ENCODE data around the gene UBC.
"Not testable (repeated sequence)": the region's sequence is repeated elsewhere in the genome, so short reads cannot be mapped to it uniquely, and the experiment has no call there.

UBC gene

GRCh38 chr12:124914392-124915238 is at the start of gene UBC:
Gene UBC, minus strand, starts transcription at chr12:124914650. Its CDS starts 879 bp downstream, at chr12:124913771.
- no peak for DNase-seq

- DNase-seq: no peak
Observed at GRCh38 chr12:124963211-124963610, 48.8 kb upstream of the UBC start.

GRCh38 chr12:124961055-124961454 is 46.6 kb upstream of the UBC start:
- no peak for DNase-seq

GRCh38 chr12:124956571-124956970 is 42.1 kb upstream of the UBC start:
- DNase-seq: no peak

- DNase-seq: no peak
Observed at GRCh38 chr12:124954771-124955170, 40.3 kb upstream of the UBC start.

- DNase-seq: no peak
Observed at GRCh38 chr12:124953689-124954405, 39.4 kb upstream of the UBC start.

GRCh38 chr12:124952801-124953200 is 38.4 kb upstream of the UBC start:
- no peak for DNase-seq

GRCh38 chr12:124952295-124952694 is 37.8 kb upstream of the UBC start:
- no peak for DNase-seq

- no peak for DNase-seq
Observed at GRCh38 chr12:124949779-124950728, 35.6 kb upstream of the UBC start.

- DNase-seq: no peak
Observed at GRCh38 chr12:124949066-124949465, 34.6 kb upstream of the UBC start.

GRCh38 chr12:124947561-124948398 is 33.3 kb upstream of the UBC start:
- no peak for DNase-seq

- no peak for DNase-seq
Observed at GRCh38 chr12:124947013-124947412, 32.6 kb upstream of the UBC start.

- DNase-seq: no peak
Observed at GRCh38 chr12:124946447-124946793, 32.0 kb upstream of the UBC start.

GRCh38 chr12:124941170-124941527 is 26.7 kb upstream of the UBC start:
- DNase-seq: no peak

- no peak for DNase-seq
Observed at GRCh38 chr12:124940393-124941169, 26.1 kb upstream of the UBC start.

- DNase-seq: no peak
Observed at GRCh38 chr12:124940143-124940392, 25.6 kb upstream of the UBC start.

- DNase-seq: no peak
Observed at GRCh38 chr12:124939421-124940142, 25.1 kb upstream of the UBC start.

GRCh38 chr12:124939079-124939420 is 24.6 kb upstream of the UBC start:
- no peak for DNase-seq

GRCh38 chr12:124938587-124938986 is 24.1 kb upstream of the UBC start:
- no peak for DNase-seq

GRCh38 chr12:124938108-124938507 is 23.7 kb upstream of the UBC start:
- no peak for DNase-seq

GRCh38 chr12:124931528-124931927 is 17.1 kb upstream of the UBC start:
- not testable (repeated sequence) for DNase-seq
